PC-9 (cell line): ENCODE results near the gene PTTG1IP.

Experiments used
- EZH2 ChIP-seq: fragments of 200-600 bp; sonication (generic); IDR thresholded peaks from 2 replicates; pipeline ENCODE4 v1.8.0; 2017; ENCODE audit warnings: antibody characterized with exemption, low read depth
- TF ChIP-seq, protein P1 (sequence below): fragments of 200-600 bp; sonication (generic); conservative IDR thresholded peaks from 2 replicates; pipeline ENCODE4 v1.6.1; 2017; ENCODE audit warnings: mixed run types, antibody characterized with exemption, mild to moderate bottlenecking, moderate library complexity

DNA sequence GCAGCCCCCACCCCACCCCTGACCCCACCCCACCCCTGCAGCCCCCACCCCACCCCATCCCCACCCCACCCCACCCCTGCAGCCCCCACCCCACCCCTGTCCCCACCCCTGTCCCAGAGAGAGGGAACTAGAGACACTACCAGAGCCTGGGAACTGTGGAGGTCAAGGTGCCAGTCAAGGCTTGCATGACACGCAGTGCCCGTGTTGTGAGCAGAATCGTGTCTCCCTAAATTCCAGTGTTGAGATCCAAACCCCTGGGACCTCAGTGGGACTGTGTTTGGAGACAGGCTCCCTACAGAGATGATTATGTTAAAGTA is 37.2 kb downstream of the PTTG1IP start:
- TF ChIP-seq, protein P1, sequence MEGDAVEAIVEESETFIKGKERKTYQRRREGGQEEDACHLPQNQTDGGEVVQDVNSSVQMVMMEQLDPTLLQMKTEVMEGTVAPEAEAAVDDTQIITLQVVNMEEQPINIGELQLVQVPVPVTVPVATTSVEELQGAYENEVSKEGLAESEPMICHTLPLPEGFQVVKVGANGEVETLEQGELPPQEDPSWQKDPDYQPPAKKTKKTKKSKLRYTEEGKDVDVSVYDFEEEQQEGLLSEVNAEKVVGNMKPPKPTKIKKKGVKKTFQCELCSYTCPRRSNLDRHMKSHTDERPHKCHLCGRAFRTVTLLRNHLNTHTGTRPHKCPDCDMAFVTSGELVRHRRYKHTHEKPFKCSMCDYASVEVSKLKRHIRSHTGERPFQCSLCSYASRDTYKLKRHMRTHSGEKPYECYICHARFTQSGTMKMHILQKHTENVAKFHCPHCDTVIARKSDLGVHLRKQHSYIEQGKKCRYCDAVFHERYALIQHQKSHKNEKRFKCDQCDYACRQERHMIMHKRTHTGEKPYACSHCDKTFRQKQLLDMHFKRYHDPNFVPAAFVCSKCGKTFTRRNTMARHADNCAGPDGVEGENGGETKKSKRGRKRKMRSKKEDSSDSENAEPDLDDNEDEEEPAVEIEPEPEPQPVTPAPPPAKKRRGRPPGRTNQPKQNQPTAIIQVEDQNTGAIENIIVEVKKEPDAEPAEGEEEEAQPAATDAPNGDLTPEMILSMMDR: no peak
- no peak for TF ChIP-seq EZH2
